ENCODE data around the gene PDZD4.

The PDZD4 gene

GRCh38 chrX:153868576-153869472 lies 38.5 kb upstream of the PDZD4 start:
- no peak for DNase-seq (ENCODE audit: low spot score)

- no peak for DNase-seq (ENCODE audit: low spot score)
These were observed 37.3 kb upstream of the PDZD4 start for GRCh38 chrX:153867671-153868070.

- DNase-seq (ENCODE audit: low spot score), result no peak
These were observed 36.8 kb upstream of the PDZD4 start for GRCh38 chrX:153867139-153867538.

GRCh38 chrX:153866302-153867019 lies 36.1 kb upstream of the PDZD4 start:
- no peak for DNase-seq (ENCODE audit: low spot score)

GRCh38 chrX:153865685-153866084 lies 35.3 kb upstream of the PDZD4 start:
- DNase-seq (ENCODE audit: low spot score), result no peak

- no peak for DNase-seq (ENCODE audit: low spot score)
These were observed 34.9 kb upstream of the PDZD4 start for GRCh38 chrX:153865321-153865580.

- no peak for DNase-seq (ENCODE audit: low spot score)
These were observed 34.4 kb upstream of the PDZD4 start for GRCh38 chrX:153864561-153865320.

GRCh38 chrX:153864101-153864500 lies 33.8 kb upstream of the PDZD4 start:
- DNase-seq (ENCODE audit: low spot score), result no peak

GRCh38 chrX:153863251-153863991 lies 33.1 kb upstream of the PDZD4 start:
- no peak for DNase-seq (ENCODE audit: low spot score)

- DNase-seq (ENCODE audit: low spot score), result no peak
These were observed 32.3 kb upstream of the PDZD4 start for GRCh38 chrX:153862369-153863250.

GRCh38 chrX:153861733-153862310 lies 31.5 kb upstream of the PDZD4 start:
- DNase-seq (ENCODE audit: low spot score), result no peak

GRCh38 chrX:153861151-153861550 lies 30.8 kb upstream of the PDZD4 start:
- DNase-seq (ENCODE audit: low spot score), result no peak

GRCh38 chrX:153857348-153857903 lies 27.1 kb upstream of the PDZD4 start:
- no peak for DNase-seq (ENCODE audit: low spot score)

GRCh38 chrX:153854702-153855101 lies 24.4 kb upstream of the PDZD4 start:
- DNase-seq (ENCODE audit: low spot score), result no peak

GRCh38 chrX:153853902-153854267 lies 23.5 kb upstream of the PDZD4 start:
- no peak for DNase-seq (ENCODE audit: low spot score)

- no peak for DNase-seq (ENCODE audit: low spot score)
These were observed 23.0 kb upstream of the PDZD4 start for GRCh38 chrX:153853180-153853901.

GRCh38 chrX:153851981-153852380 lies 21.6 kb upstream of the PDZD4 start:
- no peak for DNase-seq (ENCODE audit: low spot score)

GRCh38 chrX:153848325-153848724 lies 18.0 kb upstream of the PDZD4 start:
- DNase-seq (ENCODE audit: low spot score), result no peak

GRCh38 chrX:153845842-153846241 lies 15.5 kb upstream of the PDZD4 start:
- DNase-seq (ENCODE audit: low spot score), result no peak

GRCh38 chrX:153845195-153845594 lies 14.9 kb upstream of the PDZD4 start:
- DNase-seq (ENCODE audit: low spot score), result no peak

All from AG08395 (cell line).